Right atrium auricular region (tissue), 2 donors: ENCODE measurements around the gene SIGLEC12. TPM values are rescaled to one million over a fixed set of nuclear protein-coding genes. Genes with fewer than 3 reads are reported as not detected.

ENCODE experiments used
- DNase-seq: peaks from one replicate; pipeline ENCODE4 v3.0.0-alpha.2; 2019; ENCODE audit warnings: low spot score
- H3K27ac ChIP-seq, 2 donors: fragments of 200-600 bp; sonication (generic); 1 replicate in 1 of 2; 2 replicates in 1 of 2; pipeline ENCODE4 v1.5.1; 2016 to 2019
- H3K27me3 ChIP-seq, 2 donors: fragments of 200-600 bp; sonication (generic); one replicate each; pipeline versions ENCODE4 v1.5.1 to v1.6.0; 2017 to 2019
- H3K36me3 ChIP-seq: fragments of 200-600 bp; sonication (generic); one replicate; pipeline ENCODE4 v1.5.1; 2016
- H3K4me1 ChIP-seq, 2 donors: fragments of 200-600 bp; sonication (generic); one replicate each; pipeline versions ENCODE4 v1.5.1 to v1.6.0; 2017 to 2019
- H3K4me3 ChIP-seq, 2 donors: fragments of 200-600 bp; sonication (generic); 1 replicate in 1 of 2; 2 replicates in 1 of 2; pipeline ENCODE4 v1.5.1; 2017 to 2019; ENCODE audit warnings: mild to moderate bottlenecking in 1 of 2, moderate library complexity in 1 of 2
- H3K9me3 ChIP-seq, 2 donors: fragments of 200-600 bp; sonication (generic); one replicate each; pipeline ENCODE4 v1.5.1; 2019
- total RNA-seq, 2 donors: library from RNA; depleted of rRNA; stranded (reverse); fragments of >200 nt; gene quantifications; one replicate each; pipeline ENCODE4 v1.1.0, GENCODE V29; 2016
- TF ChIP-seq, protein P1 (sequence below), 2 donors: fragments of 200-600 bp; sonication (generic); IDR thresholded peaks; one replicate each; pipeline ENCODE4 v1.5.1; 2019; ENCODE audit warnings: antibody characterized with exemption in 2 of 2

Gene SIGLEC12
- total RNA-seq, 2 donors from 2014 or later = not detected

DNA sequence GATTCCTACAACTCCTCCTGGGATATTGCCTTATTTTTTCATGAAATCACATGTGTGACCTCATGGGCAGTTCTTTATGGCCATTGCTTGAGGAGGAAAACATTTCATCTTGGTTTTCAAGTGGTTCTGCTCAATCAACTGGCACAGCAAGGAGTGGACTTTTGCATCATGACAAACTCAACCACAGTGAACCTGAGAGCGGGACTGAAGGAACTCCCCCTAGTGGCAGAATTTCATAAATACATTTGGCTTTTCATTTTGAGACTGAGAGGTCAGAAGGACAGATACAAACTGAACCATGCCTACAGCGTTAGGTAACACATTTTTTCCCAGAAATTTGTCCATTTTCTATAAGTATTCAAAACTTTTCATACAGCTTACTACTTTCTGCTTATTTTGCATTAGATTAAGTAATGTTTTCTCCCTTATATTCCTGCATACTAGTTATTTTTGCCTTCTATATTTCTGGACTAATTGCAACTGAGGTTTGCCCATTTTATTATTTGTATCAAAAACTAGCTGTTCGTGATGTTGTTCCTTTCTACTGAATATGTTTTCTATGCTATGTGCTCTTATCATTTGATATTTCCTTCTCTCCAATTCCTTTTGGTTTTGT is 13.4 kb upstream of the SIGLEC12 start:
- no peak overlapping the region for H3K27ac ChIP-seq
- TF ChIP-seq, protein P1, sequence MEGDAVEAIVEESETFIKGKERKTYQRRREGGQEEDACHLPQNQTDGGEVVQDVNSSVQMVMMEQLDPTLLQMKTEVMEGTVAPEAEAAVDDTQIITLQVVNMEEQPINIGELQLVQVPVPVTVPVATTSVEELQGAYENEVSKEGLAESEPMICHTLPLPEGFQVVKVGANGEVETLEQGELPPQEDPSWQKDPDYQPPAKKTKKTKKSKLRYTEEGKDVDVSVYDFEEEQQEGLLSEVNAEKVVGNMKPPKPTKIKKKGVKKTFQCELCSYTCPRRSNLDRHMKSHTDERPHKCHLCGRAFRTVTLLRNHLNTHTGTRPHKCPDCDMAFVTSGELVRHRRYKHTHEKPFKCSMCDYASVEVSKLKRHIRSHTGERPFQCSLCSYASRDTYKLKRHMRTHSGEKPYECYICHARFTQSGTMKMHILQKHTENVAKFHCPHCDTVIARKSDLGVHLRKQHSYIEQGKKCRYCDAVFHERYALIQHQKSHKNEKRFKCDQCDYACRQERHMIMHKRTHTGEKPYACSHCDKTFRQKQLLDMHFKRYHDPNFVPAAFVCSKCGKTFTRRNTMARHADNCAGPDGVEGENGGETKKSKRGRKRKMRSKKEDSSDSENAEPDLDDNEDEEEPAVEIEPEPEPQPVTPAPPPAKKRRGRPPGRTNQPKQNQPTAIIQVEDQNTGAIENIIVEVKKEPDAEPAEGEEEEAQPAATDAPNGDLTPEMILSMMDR (IDR thresholded peaks at IDR 0.05) = peak; percentile 44 to 81
- H3K4me3 ChIP-seq = no peak overlapping the region
- H3K36me3 ChIP-seq = no peaks in the 10 kb centered on the region
- H3K4me1 ChIP-seq = no peaks in the 10 kb centered on the region
- H3K9me3 ChIP-seq = no peaks in the 10 kb centered on the region
- no peaks in the 10 kb centered on the region for H3K27me3 ChIP-seq
- no peak for DNase-seq

GRCh38 chr19:51513968-51514367 is 12.4 kb upstream of the SIGLEC12 start:
- TF ChIP-seq, protein P1 (IDR thresholded peaks at IDR 0.05) = no peak

DNA sequence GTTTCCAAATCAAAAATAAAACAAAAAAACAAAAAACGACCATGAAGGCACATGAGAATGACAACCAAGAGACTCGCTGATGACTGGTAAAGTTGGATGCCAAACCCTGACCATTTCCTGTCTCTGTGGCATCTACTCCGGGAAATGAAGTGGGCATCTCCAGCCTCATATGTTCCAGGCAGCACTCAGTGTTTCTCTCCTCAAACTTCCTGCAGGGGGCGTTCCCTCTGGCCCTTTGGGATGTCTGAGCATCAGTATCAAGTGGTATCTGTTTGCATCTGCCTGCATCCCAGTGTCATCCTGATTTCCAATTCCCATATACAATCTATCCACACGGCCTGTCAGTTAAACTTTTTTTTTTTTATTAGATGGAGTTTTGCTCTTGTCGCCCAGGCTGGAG is 9.8 kb upstream of the SIGLEC12 start:
- no peaks in the 10 kb centered on the region for H3K27me3 ChIP-seq
- no peak overlapping the region for H3K4me3 ChIP-seq
- TF ChIP-seq, protein P1 (IDR thresholded peaks at IDR 0.05) = no peak

More at GRCh38 chr19:51513968-51514367, 12.4 kb upstream of the SIGLEC12 start:
- no peaks in the 10 kb centered on the region for H3K27me3 ChIP-seq
- DNase-seq = no peak
- H3K36me3 ChIP-seq = no peaks in the 10 kb centered on the region
- no peaks in the 10 kb centered on the region for H3K4me1 ChIP-seq
- H3K9me3 ChIP-seq = no peaks in the 10 kb centered on the region
- H3K27ac ChIP-seq = no peak overlapping the region
- no peak overlapping the region for H3K4me3 ChIP-seq

DNA sequence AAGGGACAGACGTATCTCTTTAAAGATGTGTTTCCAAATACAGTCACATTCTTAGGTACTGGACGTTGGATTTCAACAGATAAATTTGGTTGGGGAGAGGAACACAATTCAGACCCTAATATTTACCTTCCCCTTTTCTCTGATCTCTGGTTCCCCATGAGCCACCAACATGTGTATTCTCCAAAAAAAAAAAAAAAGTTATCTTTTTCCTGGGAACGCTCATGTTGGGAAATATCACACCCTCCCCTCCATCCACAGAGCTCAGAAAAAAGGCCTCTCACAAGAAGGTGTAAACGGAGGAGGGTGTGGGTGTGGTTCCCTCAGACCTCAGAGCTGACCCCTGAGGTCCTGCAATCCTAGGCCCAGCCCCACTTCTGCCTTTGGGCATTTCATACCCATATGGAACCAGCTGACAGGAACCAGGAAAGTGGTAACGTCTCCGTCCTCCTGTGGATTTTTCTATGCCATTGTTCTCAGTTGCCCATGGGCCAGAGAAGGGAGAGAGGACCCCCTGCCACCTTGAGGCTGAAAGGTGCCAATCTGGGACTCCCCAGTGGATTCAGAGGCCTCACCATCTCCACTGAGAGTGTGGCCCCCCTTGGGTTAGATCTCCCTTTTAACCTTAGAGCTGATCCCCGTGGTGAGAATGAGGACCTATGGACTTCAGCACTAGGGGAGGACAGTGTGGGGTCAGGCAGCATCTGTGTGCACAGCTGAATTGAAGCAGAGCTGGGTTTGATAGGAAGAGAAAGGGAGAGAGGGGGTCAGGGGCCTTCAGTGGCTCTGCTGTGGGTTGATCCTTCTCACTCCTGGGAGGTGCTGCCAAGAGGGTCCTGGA is 8.4 kb upstream of the SIGLEC12 start:
- no peak for DNase-seq
- H3K27me3 ChIP-seq = no peaks in the 10 kb centered on the region
- peaks cover 0 to 1% of the 10 kb centered on the region in 2 donors for H3K9me3 ChIP-seq
- H3K27ac ChIP-seq = no peak overlapping the region
- H3K36me3 ChIP-seq = no peaks in the 10 kb centered on the region
- H3K4me1 ChIP-seq = no peaks in the 10 kb centered on the region
- H3K4me3 ChIP-seq = no peak overlapping the region
- TF ChIP-seq, protein P1 (IDR thresholded peaks at IDR 0.05) = no peak

More for the DNA sequence above, 9.8 kb upstream of the SIGLEC12 start:
- Histone ChIP-seq H3K4me1 (no peaks in the 10 kb centered on the region), H3K27ac (no peak overlapping the region), H3K36me3 (no peaks in the 10 kb centered on the region), H3K9me3 (no peaks in the 10 kb centered on the region)
- DNase-seq = no peak

DNA sequence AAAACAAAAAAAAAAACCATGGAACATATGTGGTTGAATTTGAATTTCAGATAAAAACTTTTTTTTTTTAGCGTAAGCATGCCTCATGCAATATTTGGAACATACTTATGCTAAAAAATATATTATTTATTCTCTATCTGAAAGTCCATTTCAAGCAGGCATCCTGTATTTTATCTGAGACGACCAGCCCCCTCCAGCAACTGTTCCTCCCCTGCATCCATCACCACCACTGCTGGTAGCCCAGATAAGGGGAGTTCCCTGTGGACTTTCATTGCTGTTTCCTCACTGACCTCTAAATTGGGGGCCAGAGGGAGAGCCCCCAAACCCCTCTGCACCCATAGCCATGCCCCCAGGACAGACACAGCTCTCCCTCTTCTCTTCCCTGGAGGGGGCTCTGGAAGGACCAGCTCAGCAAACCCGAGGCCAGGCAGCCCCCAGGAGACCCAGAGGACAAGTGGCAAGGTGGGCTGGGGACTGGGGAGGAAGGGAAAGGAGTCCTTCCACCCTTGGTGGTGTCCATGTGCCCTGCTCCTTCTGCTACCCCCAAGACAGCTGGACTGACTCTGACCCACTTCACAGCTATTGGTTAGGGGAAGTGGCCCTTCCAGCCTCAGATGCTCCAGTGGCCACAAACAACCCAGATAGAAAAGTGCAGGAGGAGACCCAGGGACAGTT is 6.6 kb upstream of the SIGLEC12 start:
- no peaks in the 10 kb centered on the region for H3K36me3 ChIP-seq
- DNase-seq = no peak
- H3K9me3 ChIP-seq = peaks cover 0 to 7% of the 10 kb centered on the region in 2 donors
- no peaks in the 10 kb centered on the region for H3K4me1 ChIP-seq
- H3K4me3 ChIP-seq = no peak overlapping the region
- H3K27me3 ChIP-seq = no peaks in the 10 kb centered on the region
- TF ChIP-seq, protein P1 (IDR thresholded peaks at IDR 0.05) = no peak
- no peak overlapping the region for H3K27ac ChIP-seq
